Dermis microvascular lymphatic vessel endothelial cell (primary cell): ENCODE results near the gene SYT8. TPM values are rescaled to one million over a fixed set of nuclear protein-coding genes. Genes with fewer than 3 reads are reported as not detected.

Experiments used
- DNase-seq, 2 donors: peaks; one replicate each; pipeline versions ENCODE4 v3.0.0 to v3.0.0-alpha.2; 2010; ENCODE audit warnings: low read depth in 2 of 2
- total RNA-seq: library from RNA; depleted of rRNA; stranded (reverse); fragments of >200 nt; gene quantifications from 2 replicates; pipeline ENCODE4 v1.2.1, GENCODE V29; 2014

The SYT8 gene
- total RNA-seq, 1 donor from 2014 or later = under 0.01 TPM

DNA sequence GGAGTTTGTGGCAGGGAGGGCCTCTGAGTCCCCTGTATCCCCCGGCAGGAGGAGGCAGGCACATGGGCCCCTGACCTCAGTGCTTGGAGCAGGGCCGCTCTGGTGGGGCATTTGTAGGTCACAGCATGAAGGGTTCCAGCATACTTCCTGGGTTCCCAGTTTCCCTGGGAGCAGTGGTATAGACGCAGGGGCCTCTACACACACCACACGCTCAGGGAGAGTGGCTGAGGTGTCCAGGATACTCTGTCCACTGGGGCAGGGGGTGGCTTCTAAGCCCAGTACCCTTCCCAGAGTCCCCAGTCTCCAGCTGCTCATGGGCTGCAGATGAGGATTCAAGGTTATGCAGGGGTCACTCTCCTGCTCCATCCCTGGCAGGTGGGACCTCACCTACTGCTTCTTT, 24.2 kb downstream of the SYT8 start:
- DNase-seq = no peak

DNA sequence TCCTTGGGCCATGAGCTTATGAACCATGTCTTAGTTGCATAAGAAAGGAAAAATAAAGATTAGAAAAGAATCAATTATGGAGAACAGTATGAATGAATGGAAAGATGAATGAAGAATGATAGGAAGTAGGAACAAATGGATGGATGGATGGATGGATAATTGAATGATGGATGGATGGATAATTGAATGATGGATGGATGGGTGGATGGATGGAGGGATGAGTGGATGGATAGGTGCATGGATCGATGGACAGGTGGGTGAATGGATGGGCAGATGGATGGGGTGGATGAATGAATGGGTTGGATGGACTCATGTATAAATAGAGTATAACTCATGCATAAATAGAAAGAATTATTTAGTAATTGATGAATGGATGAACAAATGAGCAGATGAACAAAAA, 25.3 kb downstream of the SYT8 start:
- DNase-seq = no peak

GRCh38 chr11:1861435-1862411, 26.9 kb downstream of the SYT8 start:
- no peak for DNase-seq

GRCh38 chr11:1862588-1863351, 28.0 kb downstream of the SYT8 start:
- peak in 1 of 2 donors; percentile 71 for DNase-seq

DNA sequence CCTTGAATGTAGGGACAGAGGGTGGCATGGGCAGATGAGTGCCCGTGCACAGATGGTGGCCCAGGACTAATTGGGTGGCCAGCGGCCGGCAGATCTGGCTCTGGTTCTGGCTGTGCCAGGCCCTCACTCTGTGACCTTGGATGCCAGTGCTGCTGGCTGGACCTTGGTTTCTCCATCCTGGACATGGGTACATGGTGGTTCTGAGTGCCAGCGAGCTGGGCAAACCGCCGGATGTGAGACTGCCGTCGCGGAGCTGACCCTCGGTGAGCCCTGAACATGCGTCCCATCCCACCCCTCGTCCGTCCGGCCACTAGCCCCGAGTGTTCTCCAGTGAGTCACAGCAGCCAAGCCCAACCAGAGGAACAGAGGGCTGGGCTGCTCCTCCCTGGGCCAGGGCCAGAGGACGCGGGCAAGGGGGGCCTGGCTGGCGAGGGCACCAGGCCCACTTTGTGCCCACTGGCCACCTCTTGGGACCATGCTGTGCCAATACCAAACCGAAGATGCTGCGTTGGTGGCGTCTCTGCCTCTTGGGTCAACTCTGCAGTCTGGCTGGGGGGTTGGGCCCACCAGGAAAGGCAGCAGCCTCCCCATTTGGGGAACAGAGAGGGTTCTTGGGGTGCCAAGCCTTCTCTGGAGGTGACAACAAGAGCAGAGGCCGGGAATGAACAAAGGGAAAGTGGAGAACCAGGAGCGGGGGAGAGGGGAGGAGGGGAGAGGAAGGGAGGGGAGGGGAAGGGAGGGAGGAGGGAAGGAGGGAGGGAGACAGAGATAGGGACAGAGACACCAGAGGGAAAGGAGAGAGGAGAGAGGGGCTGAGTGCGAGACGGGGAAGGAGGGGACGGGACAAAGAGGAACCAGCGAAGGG, 28.8 kb downstream of the SYT8 start:
- peak; percentile 77 to 94 for DNase-seq

DNA sequence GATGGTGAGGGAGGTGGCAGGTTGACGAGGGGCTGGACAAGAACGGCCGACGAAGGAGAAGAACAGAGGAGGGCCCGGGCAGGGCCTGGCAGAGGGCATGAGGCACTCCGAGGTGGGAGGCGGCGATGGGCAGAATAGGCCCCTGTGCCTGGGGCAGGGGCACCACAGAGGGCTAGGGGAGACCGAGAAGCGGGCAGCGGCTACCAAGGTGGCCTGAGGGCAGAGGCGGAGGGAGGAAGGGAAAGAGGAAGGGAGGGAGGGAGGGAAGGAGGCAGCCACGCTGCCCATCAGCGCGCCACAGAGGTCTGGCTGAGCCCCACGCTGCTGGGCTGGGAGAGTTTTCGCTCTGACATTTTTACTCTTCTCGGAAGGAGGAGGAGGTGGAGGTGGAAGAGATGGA, 29.4 kb downstream of the SYT8 start:
- DNase-seq = no peak

- DNase-seq = no peak
Observed at GRCh38 chr11:1864831-1865665, 30.3 kb downstream of the SYT8 start.

- DNase-seq = no peak
Observed at GRCh38 chr11:1866226-1866625, 31.4 kb downstream of the SYT8 start.

DNA sequence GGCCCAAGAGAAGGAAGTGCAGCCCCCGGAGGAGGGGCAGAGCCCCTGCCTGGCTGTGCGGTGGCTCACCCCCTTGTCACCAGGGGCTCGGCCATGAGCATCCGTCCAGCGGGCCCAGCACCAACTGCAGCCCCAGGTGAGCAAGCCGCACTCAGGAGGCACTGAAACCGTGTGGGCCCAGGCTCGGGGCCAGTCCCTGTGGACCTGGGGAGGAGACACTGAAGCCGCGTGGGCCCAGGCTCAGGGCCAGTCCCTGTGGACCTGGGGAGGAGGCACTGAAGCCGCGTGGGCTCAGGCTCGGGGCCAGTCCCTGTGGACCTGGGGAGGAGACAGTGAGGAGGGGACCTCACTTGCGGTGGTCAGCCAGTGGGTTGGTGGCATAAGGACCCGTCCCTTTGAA, 32.0 kb downstream of the SYT8 start:
- DNase-seq = no peak

DNA sequence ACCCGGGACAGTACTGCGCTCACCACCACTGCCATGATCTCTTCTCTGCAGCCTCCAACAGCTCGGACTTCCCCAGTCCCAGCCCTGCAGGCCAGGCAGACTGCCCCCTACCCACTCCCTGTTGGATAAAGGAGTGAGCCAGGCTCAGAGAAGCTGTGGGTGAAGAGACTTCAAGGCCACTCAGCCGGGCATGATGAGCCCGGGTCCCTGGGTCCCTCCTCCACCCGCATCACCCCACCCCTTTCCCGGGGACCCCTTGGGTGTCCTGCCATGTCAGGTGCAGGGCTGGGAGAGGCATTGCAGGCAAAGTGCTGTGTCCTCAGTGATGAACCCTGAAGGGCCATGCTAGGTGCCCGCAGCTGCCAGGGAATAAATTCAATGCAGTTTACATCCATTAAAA, 32.6 kb downstream of the SYT8 start:
- no peak for DNase-seq

DNA sequence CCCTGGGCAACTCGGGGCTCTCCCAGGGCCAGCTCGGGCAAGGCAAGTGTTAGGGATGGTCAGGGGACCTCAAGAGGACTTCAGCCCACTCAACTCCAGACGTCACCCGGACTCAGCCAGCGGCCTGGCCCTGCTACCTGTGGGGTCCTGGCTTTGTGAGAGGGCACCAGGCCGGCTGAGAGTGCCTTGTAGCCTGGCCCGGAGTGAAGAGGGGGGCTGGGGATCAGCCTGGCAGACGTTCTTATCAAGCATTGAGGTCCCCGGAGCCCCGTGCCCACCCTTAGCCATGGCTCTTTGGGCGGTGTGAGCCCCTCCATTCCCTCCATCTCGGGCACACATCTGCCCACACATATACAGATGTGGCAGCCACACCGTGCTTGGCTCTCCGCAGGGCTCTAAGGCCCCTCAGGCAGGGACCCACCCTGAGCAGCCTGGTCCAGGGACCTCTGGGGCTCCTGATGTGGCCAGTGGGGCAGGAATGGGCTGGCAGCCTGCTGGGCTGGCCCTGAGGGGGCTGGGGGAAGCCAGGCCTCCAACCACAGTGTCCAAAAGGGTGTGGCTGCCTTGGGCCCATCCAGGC, 33.4 kb downstream of the SYT8 start:
- no peak for DNase-seq

DNA sequence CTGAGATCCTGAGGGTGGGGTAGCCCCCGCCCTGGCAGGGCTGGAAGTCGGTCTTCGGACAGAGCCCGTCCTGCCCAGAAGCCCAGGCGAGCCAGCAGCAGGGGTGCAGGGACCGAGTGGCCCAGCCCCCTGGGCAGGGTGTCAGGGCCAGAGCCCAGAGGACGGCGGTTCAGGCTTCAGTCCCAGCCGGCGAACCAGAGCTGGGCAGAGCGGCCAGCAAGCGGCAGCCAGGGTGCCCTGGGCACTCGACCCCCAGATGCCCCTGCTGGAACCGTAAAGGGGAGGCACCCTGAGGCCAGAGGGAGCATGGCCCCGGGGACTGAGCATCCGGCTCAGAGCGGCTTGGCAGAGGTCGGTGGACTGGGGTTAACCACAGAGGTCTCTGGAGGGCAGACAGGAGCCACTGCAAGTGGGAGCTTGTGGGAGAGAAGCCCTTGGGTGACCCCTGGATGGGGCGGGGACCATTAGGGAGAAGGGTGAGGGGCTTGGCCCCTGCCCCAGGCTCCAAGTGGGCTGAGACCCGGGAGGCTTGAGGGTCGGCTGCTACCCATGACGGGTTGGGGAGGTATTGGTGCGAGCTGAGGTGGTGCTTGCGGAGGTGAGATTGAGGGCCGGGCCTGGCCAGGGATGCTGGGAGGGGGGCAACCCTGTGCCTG, 34.0 kb downstream of the SYT8 start:
- no peak for DNase-seq

DNA sequence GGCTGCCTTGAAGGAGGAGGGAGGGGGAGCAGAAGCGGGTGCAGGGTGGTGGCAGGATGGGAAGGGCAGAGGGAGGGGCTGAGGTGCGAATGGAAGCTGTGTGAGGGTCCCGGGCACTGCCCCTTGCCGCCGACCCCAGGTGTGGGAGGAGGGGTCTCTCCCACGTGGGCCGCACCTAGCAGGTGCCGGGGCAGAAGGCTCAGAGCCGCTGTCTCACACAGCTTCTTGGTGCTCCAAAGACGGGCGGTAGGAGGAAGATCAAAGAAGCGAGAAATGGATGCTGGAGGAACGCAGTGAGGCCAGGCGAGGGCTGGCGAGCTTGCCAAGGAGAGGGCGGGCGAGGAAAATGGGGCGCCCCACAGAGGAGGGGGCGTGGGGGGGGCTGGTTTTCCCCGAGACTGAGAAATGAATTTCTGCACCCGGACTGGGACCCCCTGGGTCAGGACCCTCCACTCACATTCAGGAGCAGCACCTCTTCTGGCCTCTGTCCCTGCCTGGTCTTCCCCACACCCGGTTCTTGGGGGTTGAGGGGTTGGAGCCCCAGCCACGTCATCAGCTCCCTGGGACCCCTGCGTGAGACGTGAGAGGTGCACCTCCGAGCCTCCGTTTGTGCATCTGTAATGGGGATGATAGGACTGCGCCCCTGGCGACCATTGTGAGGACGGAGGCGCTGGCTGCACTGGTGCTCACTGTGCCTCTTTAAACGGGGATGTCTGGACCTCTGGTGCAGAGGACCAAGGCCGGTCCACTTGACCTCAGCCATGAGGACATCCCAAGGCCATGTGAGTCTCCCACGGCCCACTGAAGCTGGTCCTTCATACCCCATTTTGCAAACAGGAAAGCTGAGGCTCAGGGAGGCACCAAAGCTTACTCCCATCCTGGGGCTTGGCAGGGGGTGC, 34.9 kb downstream of the SYT8 start:
- peak in 1 of 2 donors; percentile 7 for DNase-seq

DNA sequence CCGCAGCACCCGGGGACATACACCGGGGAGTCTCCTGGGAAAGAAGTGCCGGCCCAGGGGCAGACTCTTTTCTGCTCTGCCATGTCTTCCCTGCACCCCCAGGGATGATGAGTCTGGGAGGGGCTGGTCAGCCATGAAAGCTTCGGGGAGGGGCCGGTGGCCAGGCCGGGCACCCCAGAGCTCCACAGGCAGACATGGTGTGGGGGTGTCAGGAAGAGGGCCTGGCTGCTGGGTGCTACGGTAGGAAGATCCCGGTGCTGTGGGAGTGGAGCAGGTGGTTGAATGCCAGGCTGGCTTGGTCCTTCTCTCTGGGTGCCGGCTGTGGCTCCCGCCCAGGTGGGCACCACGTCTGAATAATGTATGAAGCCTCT, 35.5 kb downstream of the SYT8 start:
- no peak for DNase-seq

- no peak for DNase-seq
Observed at GRCh38 chr11:1870721-1871466, 36.1 kb downstream of the SYT8 start.

GRCh38 chr11:1871531-1871930, 36.7 kb downstream of the SYT8 start:
- no peak for DNase-seq

GRCh38 chr11:1872267-1872985, 37.6 kb downstream of the SYT8 start:
- no peak for DNase-seq
